Thoracic aorta (tissue), 2 donors: ENCODE measurements around the gene PCGF3. TPM values are rescaled to one million over a fixed set of nuclear protein-coding genes. Genes with fewer than 3 reads are reported as not detected.

Source experiments
- ATAC-seq: fragments of 150-250 bp; one replicate; pipeline ENCODE4 v1.8.0; 2017; ENCODE audit warnings: low read depth; ENCODE audit not compliant: insufficient number of reproducible peaks, low FRiP score
- DNase-seq: peaks from one replicate; pipeline ENCODE4 v3.0.0-alpha.2; 2020; ENCODE audit warnings: low spot score
- H3K27ac ChIP-seq, 2 donors: fragments of 200-600 bp; sonication (generic); 1 replicate in 1 of 2; 2 replicates in 1 of 2; pipeline ENCODE4 v1.5.1; 2016; ENCODE audit warnings: mild to moderate bottlenecking in 2 of 2, moderate library complexity in 2 of 2
- H3K27me3 ChIP-seq: fragments of 200-600 bp; sonication (generic); replicated peaks from 2 replicates; pipeline ENCODE4 v1.6.0; 2016; ENCODE audit warnings: mild to moderate bottlenecking; ENCODE audit not compliant: insufficient read depth
- H3K36me3 ChIP-seq: fragments of 200-600 bp; sonication (generic); one replicate; pipeline ENCODE4 v1.5.1; 2016
- H3K4me1 ChIP-seq, 2 donors: fragments of 200-600 bp; sonication (generic); 1 replicate in 1 of 2; 2 replicates in 1 of 2; pipeline versions ENCODE4 v1.5.1 to v1.6.0; 2016; ENCODE audit warnings: low read depth in 2 of 2, mild to moderate bottlenecking in 1 of 2; ENCODE audit not compliant: control insufficient read depth in 1 of 2
- H3K4me3 ChIP-seq: fragments of 200-600 bp; sonication (generic); 2 replicates; pipeline ENCODE4 v1.5.1; 2016; ENCODE audit warnings: mild to moderate bottlenecking
- H3K9me3 ChIP-seq: fragments of 200-600 bp; sonication (generic); 2 replicates; pipeline ENCODE4 v1.5.1; 2016
- total RNA-seq, 2 donors: library from RNA; depleted of rRNA; stranded (reverse); fragments of >200 nt; gene quantifications; one replicate each; pipeline versions ENCODE4 v1.1.0 to v1.2.3, GENCODE V29; 2016
- TF ChIP-seq, protein P1 (sequence below): fragments of 200-600 bp; sonication (generic); IDR thresholded peaks from one replicate; pipeline ENCODE4 v1.5.1; 2019; ENCODE audit warnings: antibody characterized with exemption

Gene PCGF3
- total RNA-seq, 2 donors from 2014 or later: 50.4 to 83.2 TPM

- ATAC-seq (no peak), DNase-seq (no peak)
- Histone ChIP-seq H3K4me1 (peaks cover 3 to 21% of the 10 kb centered on the region in 2 donors), H3K27ac (no peak overlapping the region), H3K9me3 (no peaks in the 10 kb centered on the region), H3K36me3 (no peaks in the 10 kb centered on the region), H3K4me3 (no peak overlapping the region), H3K27me3 (peaks cover 11% of the 10 kb centered on the region)
- TF ChIP-seq, protein P1, sequence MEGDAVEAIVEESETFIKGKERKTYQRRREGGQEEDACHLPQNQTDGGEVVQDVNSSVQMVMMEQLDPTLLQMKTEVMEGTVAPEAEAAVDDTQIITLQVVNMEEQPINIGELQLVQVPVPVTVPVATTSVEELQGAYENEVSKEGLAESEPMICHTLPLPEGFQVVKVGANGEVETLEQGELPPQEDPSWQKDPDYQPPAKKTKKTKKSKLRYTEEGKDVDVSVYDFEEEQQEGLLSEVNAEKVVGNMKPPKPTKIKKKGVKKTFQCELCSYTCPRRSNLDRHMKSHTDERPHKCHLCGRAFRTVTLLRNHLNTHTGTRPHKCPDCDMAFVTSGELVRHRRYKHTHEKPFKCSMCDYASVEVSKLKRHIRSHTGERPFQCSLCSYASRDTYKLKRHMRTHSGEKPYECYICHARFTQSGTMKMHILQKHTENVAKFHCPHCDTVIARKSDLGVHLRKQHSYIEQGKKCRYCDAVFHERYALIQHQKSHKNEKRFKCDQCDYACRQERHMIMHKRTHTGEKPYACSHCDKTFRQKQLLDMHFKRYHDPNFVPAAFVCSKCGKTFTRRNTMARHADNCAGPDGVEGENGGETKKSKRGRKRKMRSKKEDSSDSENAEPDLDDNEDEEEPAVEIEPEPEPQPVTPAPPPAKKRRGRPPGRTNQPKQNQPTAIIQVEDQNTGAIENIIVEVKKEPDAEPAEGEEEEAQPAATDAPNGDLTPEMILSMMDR: no peak
Measured at GRCh38 chr4:793941-794621, 88.4 kb downstream of the PCGF3 start.

DNA sequence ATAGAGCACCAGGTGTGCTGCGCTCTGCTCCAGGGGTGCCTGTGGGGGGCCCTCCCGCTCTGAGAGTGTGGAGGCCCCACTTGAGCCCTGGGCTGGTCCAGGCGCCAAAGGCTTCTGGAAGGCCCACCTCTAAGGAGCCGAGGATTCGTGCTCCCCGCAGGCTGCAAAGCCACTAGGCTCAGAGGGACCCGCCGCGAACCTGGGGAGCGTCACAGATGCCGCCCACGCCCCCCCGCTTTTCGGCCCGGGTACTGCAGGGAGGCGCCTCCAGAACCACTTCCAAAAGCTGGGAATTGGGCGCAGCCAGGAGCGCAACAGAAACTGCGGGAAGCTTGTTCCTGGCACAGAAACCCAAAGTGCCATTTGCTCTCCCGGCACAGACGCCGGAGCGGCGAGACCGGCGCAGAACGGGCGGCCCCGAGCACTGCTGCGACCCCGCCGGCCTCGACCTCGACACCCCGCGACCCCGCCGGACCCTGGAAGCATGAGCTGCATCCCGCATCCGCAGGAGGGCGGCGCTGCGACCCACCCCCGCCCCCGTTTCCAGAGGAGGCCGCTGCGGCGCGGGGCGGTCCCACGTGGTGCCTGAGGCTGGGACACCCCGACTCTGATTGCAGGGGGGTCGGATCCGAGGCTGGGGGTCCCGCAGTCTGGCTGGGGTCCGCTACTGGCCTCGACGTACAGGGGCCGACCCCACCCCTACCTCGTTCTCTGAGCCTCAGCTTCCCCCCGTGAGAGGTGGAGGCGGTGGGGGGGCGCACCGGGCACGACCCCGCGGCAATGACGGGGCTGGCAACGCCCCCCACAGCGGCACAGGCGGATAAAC is 89.5 kb downstream of the PCGF3 start:
- DNase-seq (no peak), ATAC-seq (no peak)
- Histone ChIP-seq H3K27me3 (peaks cover 11% of the 10 kb centered on the region), H3K36me3 (no peaks in the 10 kb centered on the region), H3K27ac (no peak overlapping the region), H3K9me3 (no peaks in the 10 kb centered on the region), H3K4me3 (peak overlapping the region; percentile 54), H3K4me1 (peaks cover 3 to 21% of the 10 kb centered on the region in 2 donors)
- TF ChIP-seq, protein P1: no peak

GRCh38 chr4:795726-796119 is 90.1 kb downstream of the PCGF3 start:
- TF ChIP-seq, protein P1: no peak
- Histone ChIP-seq H3K27ac (no peak overlapping the region), H3K27me3 (peaks cover 11% of the 10 kb centered on the region), H3K4me1 (peaks cover 3 to 21% of the 10 kb centered on the region in 2 donors), H3K4me3 (peak overlapping the region; percentile 54), H3K9me3 (no peaks in the 10 kb centered on the region), H3K36me3 (no peaks in the 10 kb centered on the region)
- DNase-seq: no peak
- no peak for ATAC-seq

DNA sequence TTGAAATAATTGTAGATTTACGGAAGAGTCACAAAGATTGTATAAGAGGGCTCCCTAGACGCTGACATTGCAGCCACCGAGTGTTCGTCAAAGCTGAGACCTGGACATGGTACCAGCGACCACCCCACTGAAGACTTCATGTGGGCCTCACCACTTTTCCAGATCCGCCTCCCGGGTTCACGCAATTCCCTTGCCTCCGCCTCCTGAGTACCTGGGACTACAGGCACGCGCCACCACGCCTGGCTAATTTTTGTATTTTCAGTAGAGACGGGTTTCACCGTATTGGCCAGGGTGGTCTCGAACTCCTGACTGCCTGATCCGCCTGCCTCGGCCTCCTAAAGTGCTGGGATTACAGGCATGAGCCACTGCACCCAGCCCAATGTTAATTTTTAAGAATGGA is 90.6 kb downstream of the PCGF3 start:
- no peak for ATAC-seq
- Histone ChIP-seq H3K4me3 (no peak overlapping the region), H3K27me3 (peaks cover 11% of the 10 kb centered on the region), H3K27ac (no peak overlapping the region), H3K4me1 (peaks cover 3 to 21% of the 10 kb centered on the region in 2 donors), H3K9me3 (no peaks in the 10 kb centered on the region), H3K36me3 (no peaks in the 10 kb centered on the region)
- DNase-seq: no peak
- TF ChIP-seq, protein P1: no peak

DNA sequence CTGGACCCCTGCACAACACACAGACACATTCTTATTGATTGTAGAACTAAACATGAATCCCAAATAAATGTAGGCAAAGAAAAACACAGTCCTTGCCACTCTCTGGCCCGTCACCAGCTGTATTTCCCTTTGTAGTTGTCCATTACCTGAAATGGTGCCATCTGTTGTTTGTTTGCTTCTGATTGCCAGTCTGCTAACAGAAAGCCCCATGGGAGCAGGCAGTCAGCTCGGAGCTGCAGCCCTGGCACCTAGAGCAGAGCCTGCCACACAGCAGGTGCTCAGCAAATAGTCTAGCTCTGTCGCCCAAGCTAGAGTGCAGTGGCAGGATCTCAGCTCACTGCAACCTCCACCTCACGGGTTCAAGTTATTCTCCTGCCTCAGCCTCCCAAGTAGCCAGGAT is 91.4 kb downstream of the PCGF3 start:
- no peaks in the 10 kb centered on the region for H3K36me3 ChIP-seq
- TF ChIP-seq, protein P1: no peak
- H3K4me1 ChIP-seq: peaks cover 2 to 16% of the 10 kb centered on the region in 2 donors
- peaks cover 11% of the 10 kb centered on the region for H3K27me3 ChIP-seq
- no peak overlapping the region for H3K4me3 ChIP-seq
- DNase-seq (no peak), ATAC-seq (no peak)
- no peak overlapping the region for H3K27ac ChIP-seq
- H3K9me3 ChIP-seq: no peaks in the 10 kb centered on the region
